Measurements from ENCODE around the gene FAF1. TPM values are rescaled to one million over a fixed set of nuclear protein-coding genes. Genes with fewer than 3 reads are reported as not detected.

The FAF1 gene
- 34.8 and 35.0 TPM in 2 replicates for total RNA-seq

GRCh38 chr1:50959913-50960844 is at the start of gene FAF1:
TSS of gene FAF1 (minus strand) at chr1:50960267. CDS start at chr1:50959811, 456 bp downstream.

GRCh38 chr1:50969611-50970508 is 9.8 kb upstream of the FAF1 start, which contains the start of gene CDKN2C:
TSS of gene CDKN2C (plus strand) at chr1:50970245. CDS start at chr1:50970369, 124 bp downstream.

GRCh38 chr1:50422946-50423669 is 537.0 kb downstream of the FAF1 start, which contains the start of gene DMRTA2:
TSS of gene DMRTA2 (minus strand) at chr1:50423443. CDS start at chr1:50421536, 1,907 bp downstream.

Other genes with a start within 250 kb of the FAF1 start
- gene CDKN2C, start 10.0 kb upstream of the FAF1 start, total RNA-seq, result 20.5 and 28.9 TPM in 2 replicates
- not detected in 2 replicates for gene C1orf185, start 142.0 kb upstream of the FAF1 start, total RNA-seq

Measured in bronchial smooth muscle cell (primary cell).